ENCODE measurements around the gene LOXL3. TPM values are rescaled to one million over a fixed set of nuclear protein-coding genes. Genes with fewer than 3 reads are reported as not detected.

LOXL3 gene
- polyA plus RNA-seq, 1 of the 3 experiments (the other 2 are of a cell fraction): 47.9 TPM

GRCh38 chr2:74554820-74555531 is 1.2 kb upstream of the LOXL3 start:
- CTCF ChIA-PET: interaction anchor here (1.2 to 1.3 kb wide), 3 partner anchors 9 to 41 kb away, joined by 3 to 8 read pairs (median 5); no protein-coding TSS in a partner anchor
- Histone ChIP-seq H3K4me1 (ENCODE audit: control insufficient read depth in 1 of 2, insufficient read depth in 2 of 2, low read depth in 1 of 2, low read length in 1 of 2) (peaks cover 5 to 28% of the 10 kb centered on the region in 2 experiments; a peak in 1 of 4 replicates), H3K9me3 (no peaks in the 10 kb centered on the region), H3K4me3 (ENCODE audit: low read depth in 2 of 2, low read length in 1 of 2) (peak overlapping the region; percentile 86 to 91), H4K20me1 (ENCODE audit: insufficient read depth) (no peaks in the 10 kb centered on the region), H3K36me3 (replicated peaks in 1 of 2; ENCODE audit: control insufficient read depth in 1 of 2, insufficient read depth in 2 of 2, low read length in 1 of 2) (peaks cover 18 to 20% of the 10 kb centered on the region in 2 experiments), H3K79me2 (ENCODE audit: insufficient read depth) (peaks cover 59% of the 10 kb centered on the region), H3K9ac (peak overlapping the region; percentile 91), H3K4me2 (peak overlapping the region; percentile 98), H3K27me3 (ENCODE audit: insufficient read depth) (no peaks in the 10 kb centered on the region), H3K27ac (ENCODE audit: low read depth in 2 of 2, low read length in 1 of 2) (peak overlapping the region; percentile 17 to 95; a peak in 3 of 4 replicates), H2AFZ (ENCODE audit: low read depth) (peak overlapping the region; percentile 91; the same call in 1 of the 2 replicates), H3F3A (replicated peaks; ENCODE audit: insufficient read depth) (peaks cover 20% of the 10 kb centered on the region), H3K9me2 (no peaks in the 10 kb centered on the region)
- 0 out of 2 replicates have a peak, but pooled peaks have one; percentile 32 for TF ChIP-seq NRF1 (IDR thresholded peaks at IDR 0.05; ENCODE audit: low read depth, low read length)
- no peak for TF ChIP-seq USF2 (IDR thresholded peaks at IDR 0.05; ENCODE audit: borderline replicate concordance, low read depth, low read length)
- 0 out of 2 replicates have a peak, but pooled peaks have one; percentile 8 for TF ChIP-seq MXI1 (IDR thresholded peaks at IDR 0.05; ENCODE audit: low read depth, low read length)
- 62% methylated on average over 44 of the region's 58 CpGs for WGBS (ENCODE audit: low lambda C conversion rate)
- POLR2A ChIA-PET: no interaction called here
- DNase-seq: peak; percentile 73

- Histone ChIP-seq H3K4me1 (ENCODE audit: control insufficient read depth in 1 of 2, insufficient read depth in 2 of 2, low read depth in 1 of 2, low read length in 1 of 2) (peaks cover 9 to 43% of the 10 kb centered on the region in 2 experiments; a peak in 3 of 4 replicates), H3K4me3 (ENCODE audit: low read depth in 2 of 2, low read length in 1 of 2) (peak overlapping the region; percentile 86 to 91), H3K4me2 (peak overlapping the region; percentile 98), H2AFZ (ENCODE audit: low read depth) (peak overlapping the region; percentile 86), H3K9ac (peak overlapping the region; percentile 91), H3K36me3 (replicated peaks in 1 of 2; ENCODE audit: control insufficient read depth in 1 of 2, insufficient read depth in 2 of 2, low read length in 1 of 2) (peaks cover 21 to 24% of the 10 kb centered on the region in 2 experiments), H3K9me2 (no peaks in the 10 kb centered on the region), H3F3A (replicated peaks; ENCODE audit: insufficient read depth) (peaks cover 19% of the 10 kb centered on the region), H4K20me1 (ENCODE audit: insufficient read depth) (no peaks in the 10 kb centered on the region), H3K27me3 (ENCODE audit: insufficient read depth) (no peaks in the 10 kb centered on the region), H3K9me3 (no peaks in the 10 kb centered on the region), H3K27ac (ENCODE audit: low read depth in 2 of 2, low read length in 1 of 2) (peak overlapping the region; percentile 92 to 95), H3K79me2 (ENCODE audit: insufficient read depth) (peaks cover 66% of the 10 kb centered on the region)
- TF ChIP-seq TEAD4 (IDR thresholded peaks at IDR 0.05; ENCODE audit: borderline replicate concordance, insufficient read depth) (no peak), CHD2 (IDR thresholded peaks at IDR 0.05; ENCODE audit: low read length, partially characterized antibody) (peak; percentile 30)
- WGBS (ENCODE audit: low lambda C conversion rate): 26% methylated on average over 22 of the region's 27 CpGs
- CTCF ChIA-PET: interaction anchor here (1.0 to 1.7 kb wide), 7 partner anchors 21 to 70 kb away, joined by 3 to 10 read pairs (median 5); partner anchors contain the start of genes CCDC142 and TTC31
- POLR2A ChIA-PET: interaction anchor here (0.6 to 1.6 kb wide), 4 partner anchors 38 to 98 kb away, joined by 3 to 4 read pairs (median 3); partner anchors contain the start of genes INO80B, TLX2 and WBP1
- DNase-seq: peak; percentile 76
Measured at GRCh38 chr2:74552914-74553811, 579 bp downstream of the LOXL3 start.
